BJ (cell line): ENCODE measurements around the gene SLC43A3. TPM values are rescaled to one million over a fixed set of nuclear protein-coding genes. Genes with fewer than 3 reads are reported as not detected.

ENCODE experiments used
- CTCF ChIA-PET: fragments of 350-600 bp; formaldehyde crosslinking; extraction: SDS; loops from one replicate; lab custom pipeline; 2021; ENCODE audit warnings: antibody characterized with exemption, inconsistent platforms; lab: Yijun Ruan, JAX
- POLR2A ChIA-PET: fragments of 300-600 bp; sonication (Branson Sonifier 250); formaldehyde crosslinking; extraction: SDS; loops from one replicate; lab custom pipeline; 2021; ENCODE audit warnings: antibody characterized with exemption; lab: Charles Lee
- DNase-seq: peaks from one replicate; pipeline ENCODE4 v3.0.0-alpha.2; 2011; ENCODE audit warnings: low read depth
- H3K27me3 ChIP-seq: 2 replicates; pipeline ENCODE4 v1.6.0; 2011; ENCODE audit warnings: low read length; ENCODE audit not compliant: control insufficient read depth, insufficient read depth
- H3K36me3 ChIP-seq: 2 replicates; pipeline ENCODE4 v1.5.1; 2011; ENCODE audit warnings: low read length; ENCODE audit not compliant: control insufficient read depth, insufficient read depth
- H3K4me3 ChIP-seq: 2 replicates; pipeline ENCODE4 v1.5.1; 2011; ENCODE audit warnings: low read depth, mild to moderate bottlenecking, control low read depth, low read length
- polyA plus RNA-seq: library from polyadenylated mRNA; depleted of rRNA; stranded (reverse); fragments of >200 nt; gene quantifications from 2 replicates; pipeline ENCODE4 v1.2.3, GENCODE V29; 2011
- TF ChIP-seq, protein P1 (sequence below): IDR thresholded peaks from 2 replicates; pipeline ENCODE4 v1.5.1; 2011; ENCODE audit warnings: low read depth, mild to moderate bottlenecking, control low read depth, inconsistent platforms, low read length, moderate library complexity; ENCODE audit not compliant: insufficient read depth

The SLC43A3 gene
- polyA plus RNA-seq, 1 experiment = 26.7 TPM

DNA sequence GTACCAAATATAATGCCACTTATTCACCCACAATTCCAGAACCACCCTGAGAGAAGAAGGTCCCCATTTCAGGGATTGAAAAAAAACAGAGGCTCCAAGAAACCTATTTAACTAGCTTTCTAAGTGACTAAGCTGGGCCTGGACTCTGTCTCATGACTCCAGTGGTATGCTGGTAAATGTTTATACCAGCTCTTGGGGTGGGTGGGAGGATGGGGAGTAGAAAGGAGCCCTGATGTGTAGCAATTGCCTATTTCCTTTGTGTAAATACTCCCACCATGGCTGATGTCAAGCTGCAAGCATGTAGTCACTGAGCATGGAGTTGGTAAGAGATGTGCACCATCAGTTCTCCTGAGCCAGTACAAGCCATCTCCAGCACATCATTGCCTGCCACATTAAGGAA lies 48.7 kb downstream of the SLC43A3 start:
- TF ChIP-seq, protein P1, sequence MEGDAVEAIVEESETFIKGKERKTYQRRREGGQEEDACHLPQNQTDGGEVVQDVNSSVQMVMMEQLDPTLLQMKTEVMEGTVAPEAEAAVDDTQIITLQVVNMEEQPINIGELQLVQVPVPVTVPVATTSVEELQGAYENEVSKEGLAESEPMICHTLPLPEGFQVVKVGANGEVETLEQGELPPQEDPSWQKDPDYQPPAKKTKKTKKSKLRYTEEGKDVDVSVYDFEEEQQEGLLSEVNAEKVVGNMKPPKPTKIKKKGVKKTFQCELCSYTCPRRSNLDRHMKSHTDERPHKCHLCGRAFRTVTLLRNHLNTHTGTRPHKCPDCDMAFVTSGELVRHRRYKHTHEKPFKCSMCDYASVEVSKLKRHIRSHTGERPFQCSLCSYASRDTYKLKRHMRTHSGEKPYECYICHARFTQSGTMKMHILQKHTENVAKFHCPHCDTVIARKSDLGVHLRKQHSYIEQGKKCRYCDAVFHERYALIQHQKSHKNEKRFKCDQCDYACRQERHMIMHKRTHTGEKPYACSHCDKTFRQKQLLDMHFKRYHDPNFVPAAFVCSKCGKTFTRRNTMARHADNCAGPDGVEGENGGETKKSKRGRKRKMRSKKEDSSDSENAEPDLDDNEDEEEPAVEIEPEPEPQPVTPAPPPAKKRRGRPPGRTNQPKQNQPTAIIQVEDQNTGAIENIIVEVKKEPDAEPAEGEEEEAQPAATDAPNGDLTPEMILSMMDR = no peak
- CTCF ChIA-PET = no interaction called here
- Histone ChIP-seq H3K36me3 (no peaks in the 10 kb centered on the region), H3K27me3 (peaks cover 4% of the 10 kb centered on the region), H3K4me3 (no peak overlapping the region)
- DNase-seq = no peak
- POLR2A ChIA-PET = no interaction called here

DNA sequence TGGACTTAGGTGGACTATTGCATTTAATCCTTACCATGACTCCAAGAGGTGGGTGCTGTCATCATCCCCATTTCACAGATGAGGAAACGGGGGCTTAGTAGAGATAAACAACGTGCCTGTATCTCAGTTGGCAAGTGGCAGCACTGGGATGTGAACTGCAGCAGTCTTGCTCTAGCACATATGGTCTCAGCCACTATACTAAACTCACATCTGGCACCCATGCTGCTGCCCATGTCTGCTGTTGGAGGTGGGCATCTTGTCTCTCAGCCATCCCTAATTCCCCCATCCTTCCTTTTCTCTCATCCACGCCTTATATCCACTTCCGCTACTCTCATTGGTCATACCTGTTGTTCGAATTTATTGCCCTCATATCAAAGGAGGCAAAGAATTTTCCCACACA lies 49.8 kb downstream of the SLC43A3 start:
- Histone ChIP-seq H3K27me3 (peaks cover 4% of the 10 kb centered on the region), H3K36me3 (no peaks in the 10 kb centered on the region), H3K4me3 (no peak overlapping the region)
- CTCF ChIA-PET = no interaction called here
- POLR2A ChIA-PET = no interaction called here
- DNase-seq = no peak
- TF ChIP-seq, protein P1 = no peak

DNA sequence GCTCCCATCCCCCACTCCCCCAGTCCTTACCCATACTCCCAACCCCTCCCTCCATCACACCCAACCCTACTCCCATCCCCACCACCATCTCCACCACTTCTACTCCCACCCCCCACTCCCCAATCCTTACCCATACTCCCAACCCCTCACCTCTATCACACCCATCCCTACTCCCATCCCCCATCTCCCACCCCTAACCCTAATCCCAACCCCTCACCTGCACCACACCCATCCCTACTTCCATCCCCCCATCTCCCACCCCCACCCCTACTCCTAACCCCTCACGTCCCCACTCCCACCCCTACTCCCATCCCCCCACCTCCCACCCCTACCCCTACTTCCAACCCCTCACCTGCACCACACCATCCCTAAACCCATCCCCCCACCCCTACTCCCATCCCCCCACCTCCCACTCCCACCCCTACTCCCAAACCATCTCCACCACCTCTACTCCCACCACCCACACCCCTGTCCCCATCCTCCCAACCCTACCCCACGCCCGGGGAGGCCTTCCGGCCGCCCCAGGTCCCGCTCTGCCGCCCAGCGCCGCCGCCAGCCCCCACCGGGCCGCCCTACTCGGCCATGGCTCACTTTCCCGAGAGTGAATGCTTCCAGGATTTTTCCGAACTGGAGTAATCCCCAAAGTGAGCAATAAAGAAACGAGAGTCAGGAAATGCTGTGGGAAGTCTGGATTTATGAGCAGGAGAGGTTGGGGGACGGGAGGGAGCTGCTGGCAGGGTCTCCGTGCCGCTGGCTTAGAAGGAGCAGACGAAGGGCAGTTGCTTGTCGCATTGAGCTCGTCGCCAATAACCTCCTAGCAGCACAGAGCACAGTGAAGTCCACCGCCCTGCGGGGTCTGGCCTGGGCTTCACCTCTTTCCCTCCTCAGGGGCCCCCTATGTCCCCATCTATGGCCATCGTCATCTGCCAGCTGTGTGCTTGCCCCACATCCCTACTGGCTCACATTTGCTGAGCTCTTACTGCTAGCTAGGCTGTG lies 50.5 kb downstream of the SLC43A3 start:
- no peak overlapping the region for H3K4me3 ChIP-seq
- H3K36me3 ChIP-seq = no peaks in the 10 kb centered on the region
- ChIA-PET CTCF (no interaction called here), POLR2A (no interaction called here)
- peaks cover 4% of the 10 kb centered on the region for H3K27me3 ChIP-seq
- DNase-seq = no peak
- TF ChIP-seq, protein P1 = no peak

DNA sequence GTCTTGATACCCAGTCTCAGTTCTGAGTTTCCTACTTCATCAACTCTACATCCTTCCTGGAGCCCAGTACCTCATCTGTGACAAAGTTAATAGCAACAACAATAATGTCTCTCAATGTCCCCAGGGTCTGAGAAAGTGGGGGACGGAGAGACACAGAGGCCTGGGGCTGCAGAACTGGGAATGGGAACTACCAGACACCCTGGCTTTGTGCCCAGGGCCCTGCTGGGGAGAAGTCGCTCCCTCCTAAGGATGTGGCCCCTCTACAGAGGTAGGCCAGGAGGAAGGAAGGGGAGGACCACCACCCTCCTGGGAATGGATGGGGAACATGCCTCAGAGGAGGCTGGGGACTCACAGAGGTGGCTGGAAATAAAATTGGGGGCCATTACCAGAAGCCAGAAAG lies 51.4 kb downstream of the SLC43A3 start:
- Histone ChIP-seq H3K36me3 (no peaks in the 10 kb centered on the region), H3K4me3 (no peak overlapping the region), H3K27me3 (peaks cover 2% of the 10 kb centered on the region; the same call in 1 of the 2 replicates)
- DNase-seq = no peak
- CTCF ChIA-PET = no interaction called here
- TF ChIP-seq, protein P1 = no peak
- POLR2A ChIA-PET = no interaction called here

DNA sequence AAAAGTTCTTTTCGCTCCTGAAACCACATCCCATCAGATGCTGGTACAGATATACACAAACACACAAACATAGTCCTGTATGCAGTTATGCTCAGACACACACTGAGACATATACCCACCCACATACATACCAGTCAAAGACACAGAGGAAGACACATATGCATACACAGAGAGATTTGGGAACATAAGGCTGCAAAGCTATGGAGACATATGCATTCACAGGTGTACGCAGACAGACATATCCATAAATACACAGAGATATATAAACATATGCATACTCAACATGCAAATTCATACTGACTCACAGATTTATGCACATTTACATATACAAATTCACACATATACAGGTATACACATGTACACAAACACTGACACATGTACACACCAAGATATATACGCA lies 52.0 kb downstream of the SLC43A3 start:
- TF ChIP-seq, protein P1 = no peak
- no peak for DNase-seq
- ChIA-PET POLR2A (no interaction called here), CTCF (no interaction called here)
- Histone ChIP-seq H3K36me3 (no peaks in the 10 kb centered on the region), H3K4me3 (no peak overlapping the region), H3K27me3 (peaks cover 2% of the 10 kb centered on the region; the same call in 1 of the 2 replicates)
